Measurements from ENCODE around the gene TMEM38A.

GRCh38 chr19:16618248-16618647, 42.7 kb upstream of the TMEM38A start:
- TF ChIP-seq POLR2AphosphoS5 (IDR thresholded peaks at IDR 0.05): no peak
- TF ChIP-seq CTCF (IDR thresholded peaks at IDR 0.05): no peak
